GM18951 (cell line): Measurements from ENCODE around the gene ZNF280C.

Experiments used
- POLR2A ChIP-seq: IDR thresholded peaks from 4 replicates; pipeline ENCODE4 v1.6.1; 2011; ENCODE audit warnings: mild to moderate bottlenecking; ENCODE audit not compliant: insufficient read length, insufficient read depth; ENCODE audit errors: extremely low read depth
- in situ Hi-C: fragments of 300-500 bp; cut with MboI; formaldehyde crosslinking; loops from one replicate; pipeline ENCODE4 v1.12.0; 2022; ENCODE audit warnings: low sequenced_read_pairs, mixed read lengths, inconsistent platforms; ENCODE audit not compliant: unreplicated experiment

Gene ZNF280C

DNA sequence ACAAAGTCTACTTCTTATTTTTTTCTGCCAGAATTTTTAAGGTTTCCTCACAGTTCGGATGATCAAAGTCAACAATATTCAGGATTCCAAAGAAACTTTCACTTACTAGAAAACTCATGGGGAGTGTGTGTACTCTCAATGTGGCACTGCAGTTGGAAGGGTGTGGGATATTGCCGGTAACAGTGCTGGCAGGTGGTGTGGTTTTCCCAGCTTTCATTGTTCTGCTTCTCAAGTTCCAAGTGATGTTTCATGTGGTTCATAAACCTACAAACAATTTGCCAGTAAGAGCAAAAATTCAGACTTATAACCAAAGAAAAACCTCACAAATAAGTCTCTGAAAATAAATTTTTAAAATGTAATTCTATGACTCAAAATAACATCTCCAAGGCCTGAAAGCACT, 39.8 kb downstream of the ZNF280C start:
- TF ChIP-seq POLR2A: no peak

DNA sequence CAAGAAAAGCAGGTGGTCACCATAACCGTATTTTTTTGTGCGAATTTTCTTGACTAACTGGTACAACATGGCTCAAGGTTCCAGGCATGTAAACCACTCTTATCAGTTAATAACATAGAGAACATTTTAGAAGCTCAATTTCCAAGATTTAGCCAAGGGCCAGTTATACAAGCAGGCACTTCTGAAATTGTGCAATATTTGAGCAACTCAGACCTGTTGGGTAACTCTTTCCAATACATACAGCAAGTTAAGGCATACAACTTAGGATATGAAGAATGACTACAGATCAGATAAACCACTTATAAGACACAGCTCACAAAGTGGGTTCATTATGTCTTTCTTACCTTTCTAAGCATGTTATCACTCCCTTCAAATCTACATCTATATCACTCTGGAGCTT, 43.9 kb downstream of the ZNF280C start:
- TF ChIP-seq POLR2A: no peak
- in situ Hi-C loops: no loop called here

More for the DNA sequence above, 39.8 kb downstream of the ZNF280C start:
- in situ Hi-C loops: no loop called here

GRCh38 chrX:130216320-130216719, 52.4 kb downstream of the ZNF280C start:
- in situ Hi-C loops: no loop called here
- TF ChIP-seq POLR2A: no peak

GRCh38 chrX:130213376-130213775, 55.3 kb downstream of the ZNF280C start:
- no peak for TF ChIP-seq POLR2A

GRCh38 chrX:130212371-130212770, 56.3 kb downstream of the ZNF280C start:
- TF ChIP-seq POLR2A: no peak
- in situ Hi-C loops: no loop called here

More at GRCh38 chrX:130213376-130213775, 55.3 kb downstream of the ZNF280C start:
- in situ Hi-C loops: no loop called here

GRCh38 chrX:130211415-130212186, 57.1 kb downstream of the ZNF280C start:
- in situ Hi-C loops: no loop called here
- no peak for TF ChIP-seq POLR2A

DNA sequence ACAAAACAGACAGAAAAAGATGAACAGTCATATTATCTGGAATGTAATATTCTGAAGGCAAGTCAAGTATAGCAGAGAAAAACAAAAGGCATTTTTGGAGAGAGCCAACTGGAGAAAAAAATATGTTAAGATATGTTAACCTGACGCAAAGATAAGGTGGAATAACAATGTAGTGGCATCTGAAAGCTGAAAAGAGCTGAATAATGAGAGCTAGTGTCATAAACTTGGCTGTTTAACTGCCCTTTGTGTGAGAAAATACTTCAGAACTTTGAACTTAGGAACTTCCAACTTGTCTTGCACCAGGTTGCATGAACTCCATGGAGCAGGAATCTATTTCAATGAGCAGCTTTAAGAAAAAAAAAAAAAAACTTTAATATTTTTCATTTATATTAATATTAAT, 64.1 kb downstream of the ZNF280C start:
- in situ Hi-C loops: no loop called here
- TF ChIP-seq POLR2A: no peak

DNA sequence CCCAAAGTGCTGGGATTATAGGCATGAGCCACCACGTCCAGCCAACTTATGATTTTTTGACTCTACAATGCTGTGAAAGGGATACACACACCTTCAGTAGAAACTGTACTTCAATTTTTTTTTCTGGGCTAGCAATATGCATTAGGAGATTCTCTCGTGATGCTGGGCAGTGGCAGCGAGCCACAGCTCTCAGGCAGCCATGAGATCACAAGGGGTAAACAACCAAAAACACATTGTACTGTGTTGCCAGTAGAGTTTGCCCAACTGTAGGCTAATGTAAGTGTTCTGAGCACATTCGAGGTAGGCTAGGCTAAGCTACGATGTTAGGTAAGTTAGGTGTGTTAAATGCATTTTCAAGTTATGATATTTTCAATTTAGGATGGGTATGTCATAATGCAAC, 71.2 kb downstream of the ZNF280C start:
- in situ Hi-C loops: no loop called here

GRCh38 chrX:130196466-130196865, 72.2 kb downstream of the ZNF280C start:
- in situ Hi-C loops: no loop called here
- no peak for TF ChIP-seq POLR2A

More for the DNA sequence above, 71.2 kb downstream of the ZNF280C start:
- no peak for TF ChIP-seq POLR2A

DNA sequence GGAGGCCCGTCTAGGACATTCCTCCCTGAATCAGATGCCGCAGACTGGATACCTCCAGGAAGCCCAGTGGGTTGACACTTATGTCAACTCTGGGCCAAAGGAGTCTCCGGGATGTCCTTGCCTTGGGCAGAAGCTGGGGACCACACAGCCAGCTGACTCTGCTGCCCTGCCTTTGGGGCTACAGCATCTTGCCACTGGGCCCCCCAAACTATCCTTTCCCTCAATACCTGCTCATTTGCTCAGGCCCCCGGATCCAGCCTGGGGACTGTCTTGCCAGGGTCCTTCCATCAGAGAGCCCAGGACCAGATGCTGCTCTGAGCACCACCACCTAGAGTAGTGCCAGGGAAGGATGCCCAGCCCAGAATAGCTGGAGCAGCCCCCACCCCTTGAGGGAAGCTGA, 77.9 kb downstream of the ZNF280C start:
- no peak for TF ChIP-seq POLR2A
- in situ Hi-C loops: no loop called here

GRCh38 chrX:130186651-130187050, 82.0 kb downstream of the ZNF280C start:
- in situ Hi-C loops: no loop called here
- no peak for TF ChIP-seq POLR2A

DNA sequence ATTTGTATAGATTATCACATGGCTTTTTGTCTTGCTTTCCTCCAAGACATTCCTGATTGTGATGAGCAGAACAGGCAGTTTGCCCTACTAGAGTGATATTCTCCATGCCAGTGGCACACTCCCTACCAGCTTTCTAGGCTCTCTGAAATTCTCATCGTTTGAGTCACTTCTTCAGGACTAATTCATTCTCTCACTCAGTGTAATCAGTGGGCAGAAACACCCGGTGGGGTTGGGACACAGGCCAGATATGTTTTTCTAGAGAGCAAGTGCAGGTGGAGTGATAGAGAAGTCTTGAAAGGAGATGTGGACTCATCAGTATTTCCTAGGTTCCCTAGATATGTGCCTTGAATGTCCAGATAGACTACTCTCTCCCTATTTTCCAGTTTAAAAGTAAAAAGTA, 83.8 kb downstream of the ZNF280C start:
- in situ Hi-C loops: no loop called here
- TF ChIP-seq POLR2A: no peak

GRCh38 chrX:130184168-130184567, 84.5 kb downstream of the ZNF280C start:
- in situ Hi-C loops: no loop called here
- no peak for TF ChIP-seq POLR2A

GRCh38 chrX:130179579-130180215, 89.0 kb downstream of the ZNF280C start:
- no peak for TF ChIP-seq POLR2A
- in situ Hi-C loops: loop anchor here (10.0 kb wide), 1 partner anchor 95 kb away; no protein-coding TSS in a partner anchor
